Measurements from ENCODE around the gene PRG3.

The PRG3 gene

GRCh38 chr11:57359396-57359795 is 21.6 kb downstream of the PRG3 start:
- no peak for DNase-seq (ENCODE audit: low read depth in 2 of 2)

- DNase-seq (ENCODE audit: low read depth in 2 of 2) = no peak
These were observed 22.0 kb downstream of the PRG3 start for GRCh38 chr11:57358991-57359390.

GRCh38 chr11:57358543-57358961 is 22.4 kb downstream of the PRG3 start:
- DNase-seq (ENCODE audit: low read depth in 2 of 2) = no peak

DNA sequence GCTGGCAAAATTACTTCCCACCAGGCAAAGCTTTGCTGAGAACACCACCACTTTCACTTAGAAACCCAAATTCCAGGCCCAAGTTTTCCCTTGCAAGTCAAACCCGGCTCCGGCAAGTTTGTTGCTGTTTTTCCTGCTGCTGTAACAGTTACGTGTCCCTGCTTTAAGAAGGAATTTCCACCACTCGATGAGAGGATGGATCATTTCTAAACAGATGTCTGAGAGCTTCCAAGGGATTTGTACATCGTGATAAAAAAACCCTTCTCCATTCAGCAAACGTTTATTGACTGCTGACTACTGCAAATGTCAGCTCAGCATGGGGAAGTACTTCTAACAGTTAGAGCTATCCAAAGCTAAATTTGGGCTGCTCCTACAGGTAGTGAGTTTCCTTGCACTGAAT is 23.1 kb downstream of the PRG3 start:
- no peak for DNase-seq (ENCODE audit: low read depth in 2 of 2)

GRCh38 chr11:57357310-57357709 is 23.6 kb downstream of the PRG3 start:
- no peak for DNase-seq (ENCODE audit: low read depth in 2 of 2)

DNA sequence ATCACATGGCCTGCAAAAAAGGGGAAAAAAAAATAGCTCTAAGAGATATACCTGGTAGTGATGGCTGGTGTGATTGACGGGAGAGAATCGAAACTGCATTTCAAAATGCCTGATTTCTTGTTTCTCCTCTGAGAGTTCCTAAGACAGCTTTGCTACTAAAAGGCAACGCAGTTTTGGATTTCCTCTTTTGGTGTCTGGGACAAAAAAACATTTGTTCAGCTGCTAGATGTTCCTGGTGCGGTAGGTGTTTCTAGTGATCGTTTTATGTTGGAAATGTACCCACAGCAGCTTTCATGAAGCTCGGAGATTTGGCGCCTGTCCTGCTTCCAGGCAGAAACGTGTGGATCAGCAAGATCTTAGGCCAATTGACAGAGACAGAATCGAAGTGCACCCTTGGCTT is 24.7 kb downstream of the PRG3 start:
- no peak for DNase-seq (ENCODE audit: low read depth in 2 of 2)

DNA sequence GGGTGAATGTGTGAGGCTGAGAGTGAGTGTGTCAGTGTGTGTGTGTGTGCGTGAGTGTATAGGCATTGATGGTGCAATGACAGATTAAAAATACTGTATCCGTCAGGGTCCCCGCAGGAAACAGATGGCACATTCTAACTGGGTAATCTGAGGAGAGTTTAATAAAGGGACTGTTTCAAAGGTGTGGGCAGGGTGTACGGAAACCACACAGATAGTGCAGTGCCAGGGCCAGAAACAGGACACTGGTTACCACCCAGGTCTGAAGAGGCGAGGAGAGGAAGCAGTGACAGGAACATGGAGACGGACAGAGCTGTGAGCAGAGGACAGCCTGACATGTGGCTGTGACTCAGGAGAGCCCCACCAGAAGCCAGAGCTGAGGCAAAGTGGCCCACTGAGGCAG is 26.3 kb downstream of the PRG3 start:
- DNase-seq (ENCODE audit: low read depth in 2 of 2) = no peak

DNA sequence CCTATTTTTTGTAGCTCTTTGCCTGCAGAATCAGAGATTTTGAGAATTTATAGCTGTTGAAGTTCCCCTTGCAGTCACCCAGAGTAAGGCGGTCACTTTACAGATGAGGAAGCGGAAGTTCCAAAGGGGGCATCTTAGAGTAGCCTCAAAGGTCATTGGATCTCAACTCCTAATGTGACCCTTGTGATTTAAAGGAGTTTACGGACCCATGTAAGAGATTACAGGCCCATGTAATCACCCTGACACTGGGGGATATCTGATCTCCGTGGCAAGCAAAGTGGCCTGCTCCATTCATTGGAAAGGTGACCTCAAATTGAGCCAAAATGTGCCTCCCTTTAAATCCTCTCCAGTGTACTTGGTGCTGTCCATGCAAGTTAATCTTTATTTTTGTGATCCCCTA is 27.1 kb downstream of the PRG3 start:
- no peak for DNase-seq (ENCODE audit: low read depth in 2 of 2)

DNA sequence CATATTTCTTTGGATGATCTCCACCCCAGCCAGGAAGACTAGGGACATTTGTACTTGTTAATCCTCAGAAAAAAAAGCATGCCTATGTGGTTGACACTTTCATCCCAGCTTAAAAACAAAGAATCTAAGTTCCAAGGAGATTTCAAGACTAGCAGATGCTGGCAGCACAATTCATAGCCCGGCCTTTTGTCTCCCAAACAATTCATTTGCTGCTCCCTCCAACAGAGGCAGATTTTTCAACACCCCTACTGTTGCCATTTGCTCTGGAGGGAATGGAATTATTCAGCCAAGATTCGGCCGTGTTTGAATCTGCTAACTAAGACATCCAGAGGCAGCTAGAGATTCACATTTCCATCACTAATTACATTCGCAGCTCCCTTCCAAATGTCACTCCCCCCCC is 27.5 kb downstream of the PRG3 start:
- DNase-seq (ENCODE audit: low read depth in 2 of 2) = no peak

DNA sequence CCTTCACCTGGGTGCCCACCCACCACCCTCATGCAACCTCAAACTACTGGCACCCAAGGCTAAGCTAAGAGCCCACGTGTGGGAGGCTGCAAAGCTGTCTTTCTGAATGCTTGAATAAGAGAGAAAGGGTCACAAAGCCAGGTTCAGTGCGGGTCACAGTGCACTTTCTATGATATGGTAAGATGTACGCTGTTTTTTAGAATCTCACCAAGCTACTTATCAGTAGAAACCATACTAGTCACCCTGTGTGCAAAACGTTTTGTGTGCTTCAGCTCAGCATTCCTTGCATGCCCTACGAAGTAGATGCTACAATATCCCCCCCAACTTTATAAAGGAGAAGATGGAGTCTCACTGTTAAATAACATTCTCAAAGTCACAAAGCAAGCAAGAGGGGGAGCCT is 27.9 kb downstream of the PRG3 start:
- DNase-seq (ENCODE audit: low read depth in 2 of 2) = no peak

DNA sequence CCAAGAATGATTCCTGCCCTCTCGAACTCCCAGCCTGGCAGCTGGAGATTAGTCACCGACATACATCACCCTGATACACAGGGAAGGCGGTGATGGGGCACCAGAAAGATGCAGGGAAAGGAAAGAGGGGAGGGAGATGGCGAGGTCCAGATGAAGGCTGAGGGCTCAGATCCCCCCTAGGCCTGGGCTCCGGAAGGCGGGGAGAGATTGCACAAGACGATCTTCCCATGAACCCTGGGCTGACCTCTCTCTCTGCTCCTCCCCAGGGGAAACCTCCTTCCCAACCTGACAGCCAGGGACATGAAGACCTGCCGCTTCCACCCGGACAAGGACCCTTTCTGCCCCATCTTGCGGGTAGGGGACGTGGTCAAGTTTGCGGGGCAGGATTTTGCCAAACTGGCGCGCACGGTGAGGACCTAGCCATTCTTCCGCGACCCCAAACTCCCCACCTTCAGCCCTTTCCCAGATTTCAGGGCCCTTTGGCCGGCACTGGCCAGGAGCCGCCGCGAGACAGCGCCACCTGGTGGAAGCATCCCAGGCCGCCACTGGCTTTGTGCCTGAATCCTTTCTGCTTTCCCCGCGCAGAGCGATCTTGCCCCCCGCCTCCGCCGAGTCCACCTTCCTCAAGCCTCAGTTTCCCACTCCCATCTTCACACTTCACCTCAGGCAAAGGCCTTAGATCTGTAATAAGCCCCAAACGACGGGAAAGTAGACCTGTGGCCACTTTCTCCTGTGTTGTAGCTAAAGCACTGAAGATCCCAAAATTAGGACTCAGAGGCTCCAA is 31.3 kb downstream of the PRG3 start:
- peak; percentile 15 to 46 for DNase-seq (ENCODE audit: low read depth in 2 of 2)

GRCh38 chr11:57348636-57349313 is 32.2 kb downstream of the PRG3 start:
- DNase-seq (ENCODE audit: low read depth in 2 of 2) = no peak

GRCh38 chr11:57348052-57348451 is 32.9 kb downstream of the PRG3 start:
- DNase-seq (ENCODE audit: low read depth in 2 of 2) = no peak

DNA sequence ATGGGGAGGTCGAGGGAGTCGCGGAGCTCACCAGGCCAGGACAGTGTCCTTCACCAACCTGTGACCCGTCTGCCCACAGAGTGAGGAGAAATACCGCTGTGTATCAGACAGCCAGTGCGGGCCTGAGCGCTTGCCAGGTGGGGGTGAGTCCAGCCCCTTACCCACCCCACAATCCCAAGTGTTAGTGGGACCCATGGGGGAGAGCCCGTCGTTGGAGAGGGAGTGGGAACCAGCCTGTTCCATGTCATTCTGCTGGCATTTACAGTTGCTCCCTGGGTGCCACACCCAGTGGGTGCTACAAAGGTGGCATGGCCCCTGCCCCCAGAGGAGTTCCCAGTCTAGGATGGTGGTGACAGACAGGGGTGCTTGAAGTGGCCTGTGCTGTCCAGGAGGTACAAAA is 33.6 kb downstream of the PRG3 start:
- DNase-seq (ENCODE audit: low read depth in 2 of 2) = no peak

DNA sequence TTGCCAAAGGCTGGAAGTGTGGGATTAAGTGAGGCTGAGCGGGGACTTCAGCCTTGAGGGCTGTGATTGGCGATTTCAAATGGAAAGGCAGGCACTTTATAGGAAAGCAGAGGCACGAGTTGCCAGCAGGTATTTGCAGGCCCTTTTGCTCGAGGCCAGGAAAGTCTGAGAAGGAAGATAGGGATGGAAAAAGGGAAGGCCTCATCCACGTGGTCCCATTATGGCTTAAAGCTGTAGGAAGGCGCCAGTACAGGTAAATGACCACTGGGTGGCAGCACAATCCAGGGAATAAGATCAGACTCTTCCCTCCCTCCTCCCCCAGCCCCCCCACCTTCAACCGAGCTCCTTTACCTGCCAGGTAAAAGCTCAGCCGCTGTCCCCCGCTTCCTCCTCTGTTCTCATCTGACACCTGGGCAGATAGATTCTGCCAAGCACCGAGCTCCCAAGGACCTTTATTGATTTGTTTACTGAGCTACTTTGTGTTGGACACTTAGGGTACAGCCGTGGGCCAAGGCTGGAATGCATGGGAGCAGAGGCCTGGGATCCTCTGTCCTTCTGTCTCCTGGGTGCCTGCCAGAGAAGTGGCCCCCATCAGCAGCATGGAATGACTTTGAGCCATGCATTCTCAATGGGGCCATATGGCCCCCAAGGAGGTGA is 35.3 kb downstream of the PRG3 start:
- peak in 1 of 2 donors; percentile 38 for DNase-seq (ENCODE audit: low read depth in 2 of 2)

- no peak for DNase-seq (ENCODE audit: low read depth in 2 of 2)
These were observed 36.1 kb downstream of the PRG3 start for GRCh38 chr11:57344826-57345225.

- DNase-seq (ENCODE audit: low read depth in 2 of 2) = no peak
These were observed 37.1 kb downstream of the PRG3 start for GRCh38 chr11:57343825-57344224.

- no peak for DNase-seq (ENCODE audit: low read depth in 2 of 2)
These were observed 38.2 kb downstream of the PRG3 start for GRCh38 chr11:57342702-57343101.

GRCh38 chr11:57341250-57341808 is 39.6 kb downstream of the PRG3 start:
- DNase-seq (ENCODE audit: low read depth in 2 of 2) = no peak

DNA sequence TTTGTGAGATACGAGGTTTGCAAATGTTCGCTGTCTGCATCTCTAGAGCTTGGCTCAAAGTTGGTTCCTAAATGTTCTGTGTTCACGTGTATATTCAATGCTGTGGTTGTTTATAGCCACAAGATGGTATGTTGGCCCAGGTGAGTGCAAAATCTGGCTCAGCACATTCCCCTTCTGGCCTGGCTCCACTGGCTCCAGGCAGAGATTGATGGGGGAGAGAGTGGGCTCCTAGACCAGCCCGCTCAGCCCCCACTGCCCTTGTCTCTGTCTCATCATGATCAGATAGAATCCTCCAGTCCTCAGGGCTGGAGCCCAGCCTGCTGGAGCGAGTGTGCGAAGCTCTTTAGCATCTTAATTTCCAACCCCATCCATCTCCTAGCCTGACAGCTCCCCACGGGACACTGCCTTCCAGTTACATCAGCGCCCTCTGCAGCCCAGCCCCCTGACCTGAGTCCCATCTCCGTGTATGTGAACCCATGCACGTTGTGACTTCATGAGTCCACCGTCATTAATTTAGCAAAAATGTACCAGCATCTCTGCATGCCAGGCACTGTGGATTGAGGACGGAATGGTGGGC is 40.8 kb downstream of the PRG3 start:
- DNase-seq (ENCODE audit: low read depth in 2 of 2) = no peak

DNA sequence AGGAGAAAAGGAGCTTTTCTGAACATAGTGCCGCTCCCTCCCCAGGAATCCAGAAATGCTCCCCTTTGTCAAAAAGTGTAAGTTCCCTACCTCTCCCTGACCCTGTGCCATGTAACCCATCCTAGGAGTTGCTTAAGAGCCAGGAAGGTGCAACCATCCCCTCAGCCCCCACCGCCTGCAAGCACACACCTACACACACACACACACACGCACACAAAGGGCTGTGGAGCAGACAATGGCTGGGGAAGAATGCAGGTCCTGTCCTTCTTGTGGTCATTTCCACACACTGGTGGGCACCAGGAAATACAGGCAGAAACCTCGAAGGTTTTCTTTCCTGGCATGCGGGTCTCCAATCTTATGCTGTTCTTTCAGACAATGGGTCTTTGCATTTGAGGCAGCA is 41.6 kb downstream of the PRG3 start:
- DNase-seq (ENCODE audit: low read depth in 2 of 2) = no peak

DNA sequence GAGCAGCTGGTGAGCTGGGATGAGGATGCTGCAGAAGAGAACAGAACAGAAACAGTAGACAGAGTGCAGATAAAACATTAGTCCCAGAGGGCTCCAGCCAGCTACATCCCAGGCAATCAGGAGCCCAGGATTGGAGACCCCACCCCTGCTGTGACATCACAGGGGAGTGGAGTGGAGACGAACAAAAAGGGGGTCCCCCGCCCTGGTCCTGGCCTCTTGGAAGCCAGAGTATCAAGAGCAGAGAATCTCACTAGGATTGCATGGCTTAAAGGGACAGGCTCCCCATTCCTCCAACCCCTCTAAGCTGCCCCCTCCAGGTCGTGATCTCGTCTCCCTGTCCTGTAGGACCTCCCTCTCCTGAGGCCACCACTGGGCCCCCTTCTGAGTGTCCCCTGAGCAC is 42.8 kb downstream of the PRG3 start, which contains the start of gene P2RX3:
TSS of gene P2RX3 (plus strand) at position 211 of the 400 bp plus-strand sequence. CDS start 199 bp downstream, outside the sequence.
- no peak for DNase-seq (ENCODE audit: low read depth in 2 of 2)
